A673 (cell line): ENCODE results near the gene HGF. TPM values are rescaled to one million over a fixed set of nuclear protein-coding genes. Genes with fewer than 3 reads are reported as not detected.

Source experiments
- BruUV-seq: library from RNA; stranded (reverse); fragments of 400-500 nt; replicated peaks from 2 replicates; lab custom pipeline; 2021; lab: Mats Ljungman, UMichigan
- CTCF ChIA-PET: fragments of 300-600 bp; sonication (Branson Sonifier 250); formaldehyde crosslinking; loops from one replicate; lab custom pipeline; 2022; ENCODE audit warnings: antibody characterized with exemption; lab: Charles Lee
- POLR2A ChIA-PET: fragments of 300-600 bp; sonication (Branson Sonifier 250); formaldehyde crosslinking; loops from one replicate; lab custom pipeline; 2022; ENCODE audit warnings: antibody characterized with exemption; ENCODE audit not compliant: low non-redundant PET; lab: Charles Lee
- DNase-seq: peaks from one replicate; pipeline ENCODE4 v3.0.0-alpha.2; 2015; ENCODE audit warnings: low spot score
- H3K27ac ChIP-seq: fragments of 200-600 bp; sonication (generic); 2 replicates; pipeline ENCODE4 v1.5.1; 2016; ENCODE audit warnings: mixed run types, low read depth, mild to moderate bottlenecking, mixed read lengths, antibody characterized with exemption, low read length; ENCODE audit not compliant: poor library complexity, severe bottlenecking
- H3K27me3 ChIP-seq: fragments of 200-600 bp; sonication (generic); replicated peaks from 2 replicates; pipeline ENCODE4 v1.6.1; 2017; ENCODE audit warnings: mixed run types, low read depth, mild to moderate bottlenecking, mixed read lengths, antibody characterized with exemption, low read length; ENCODE audit not compliant: insufficient read depth, poor library complexity
- H3K36me3 ChIP-seq: fragments of 200-600 bp; sonication (generic); 2 replicates; pipeline ENCODE4 v1.6.1; 2016; ENCODE audit warnings: mixed run types, mild to moderate bottlenecking, mixed read lengths, antibody characterized with exemption, low read length; ENCODE audit not compliant: insufficient read depth, poor library complexity, severe bottlenecking
- H3K4me1 ChIP-seq: fragments of 200-600 bp; sonication (generic); 2 replicates; pipeline ENCODE4 v1.6.1; 2017; ENCODE audit warnings: mixed run types, mild to moderate bottlenecking, mixed read lengths, antibody characterized with exemption, low read length; ENCODE audit not compliant: insufficient read depth, poor library complexity, severe bottlenecking
- H3K4me3 ChIP-seq: fragments of 200-600 bp; sonication (generic); 2 replicates; pipeline ENCODE4 v1.5.1; 2016; ENCODE audit warnings: low read depth, mixed run types, mild to moderate bottlenecking, mixed read lengths, low read length; ENCODE audit not compliant: poor library complexity, severe bottlenecking
- H3K9me3 ChIP-seq: fragments of 200-600 bp; sonication (generic); 2 replicates; pipeline ENCODE4 v1.6.1; 2016; ENCODE audit warnings: mixed run types, low read depth, mild to moderate bottlenecking, mixed read lengths, antibody characterized with exemption, low read length; ENCODE audit not compliant: poor library complexity, severe bottlenecking
- EZH2 ChIP-seq: fragments of 200-600 bp; sonication (generic); IDR thresholded peaks from 2 replicates; pipeline ENCODE4 v1.6.1; 2017; ENCODE audit warnings: borderline replicate concordance, low read depth, mild to moderate bottlenecking, mixed read lengths, antibody characterized with exemption, low read length; ENCODE audit not compliant: poor library complexity, severe bottlenecking
- intact Hi-C: fragments of 100-400 bp; cut with micrococcal nuclease; formaldehyde crosslinking; loops from one replicate; pipeline ENCODE4 v1.10.0; 2022; ENCODE audit not compliant: unreplicated experiment
- total RNA-seq: library from RNA; stranded (reverse); gene quantifications from 2 replicates; pipeline ENCODE4 v1.2.3, GENCODE V29; 2021
- TF ChIP-seq, protein P1 (sequence below): fragments of 300-800, 200-600 bp; sonication (generic); conservative IDR thresholded peaks from 2 replicates; pipeline ENCODE4 v1.5.1; 2017; ENCODE audit warnings: low read depth, mild to moderate bottlenecking, antibody characterized with exemption, low read length, moderate library complexity, mixed read lengths

Gene HGF
- total RNA-seq, 1 experiment from 2014 or later = not detected

GRCh38 chr7:81791568-81792518, 22.0 kb upstream of the HGF start:
- CTCF ChIA-PET = no interaction called here
- no peak for DNase-seq
- H3K9me3 ChIP-seq = no peaks in the 10 kb centered on the region

GRCh38 chr7:81790686-81791085, 20.8 kb upstream of the HGF start:
- Histone ChIP-seq H3K27ac (no peak overlapping the region), H3K27me3 (no peaks in the 10 kb centered on the region), H3K4me3 (no peak overlapping the region), H3K4me1 (peaks cover 7% of the 10 kb centered on the region), H3K36me3 (no peaks in the 10 kb centered on the region), H3K9me3 (no peaks in the 10 kb centered on the region)
- intact Hi-C loops = no loop called here
- no peak for TF ChIP-seq EZH2
- TF ChIP-seq, protein P1, sequence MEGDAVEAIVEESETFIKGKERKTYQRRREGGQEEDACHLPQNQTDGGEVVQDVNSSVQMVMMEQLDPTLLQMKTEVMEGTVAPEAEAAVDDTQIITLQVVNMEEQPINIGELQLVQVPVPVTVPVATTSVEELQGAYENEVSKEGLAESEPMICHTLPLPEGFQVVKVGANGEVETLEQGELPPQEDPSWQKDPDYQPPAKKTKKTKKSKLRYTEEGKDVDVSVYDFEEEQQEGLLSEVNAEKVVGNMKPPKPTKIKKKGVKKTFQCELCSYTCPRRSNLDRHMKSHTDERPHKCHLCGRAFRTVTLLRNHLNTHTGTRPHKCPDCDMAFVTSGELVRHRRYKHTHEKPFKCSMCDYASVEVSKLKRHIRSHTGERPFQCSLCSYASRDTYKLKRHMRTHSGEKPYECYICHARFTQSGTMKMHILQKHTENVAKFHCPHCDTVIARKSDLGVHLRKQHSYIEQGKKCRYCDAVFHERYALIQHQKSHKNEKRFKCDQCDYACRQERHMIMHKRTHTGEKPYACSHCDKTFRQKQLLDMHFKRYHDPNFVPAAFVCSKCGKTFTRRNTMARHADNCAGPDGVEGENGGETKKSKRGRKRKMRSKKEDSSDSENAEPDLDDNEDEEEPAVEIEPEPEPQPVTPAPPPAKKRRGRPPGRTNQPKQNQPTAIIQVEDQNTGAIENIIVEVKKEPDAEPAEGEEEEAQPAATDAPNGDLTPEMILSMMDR = no peak
- no peak for DNase-seq
- CTCF ChIA-PET = interaction anchor here (0.5 kb wide), 1 partner anchor 358 kb away, joined by 3 read pairs; no protein-coding TSS in a partner anchor
- no TSS peak for BruUV-seq
- POLR2A ChIA-PET = no interaction called here

More at GRCh38 chr7:81791568-81792518, 22.0 kb upstream of the HGF start:
- no TSS peak for BruUV-seq
- POLR2A ChIA-PET = no interaction called here
- Histone ChIP-seq H3K27ac (no peak overlapping the region), H3K4me1 (peaks cover 7% of the 10 kb centered on the region), H3K27me3 (no peaks in the 10 kb centered on the region), H3K4me3 (no peak overlapping the region), H3K36me3 (no peaks in the 10 kb centered on the region)
- intact Hi-C loops = no loop called here
- TF ChIP-seq, protein P1 = no peak
- no peak for TF ChIP-seq EZH2

- Histone ChIP-seq H3K4me3 (no peak overlapping the region), H3K27me3 (no peaks in the 10 kb centered on the region), H3K36me3 (no peaks in the 10 kb centered on the region), H3K27ac (no peak overlapping the region), H3K4me1 (peaks cover 7% of the 10 kb centered on the region), H3K9me3 (no peaks in the 10 kb centered on the region)
- peak; percentile 35 for DNase-seq
- BruUV-seq = no TSS peak
- CTCF ChIA-PET = interaction anchor here (0.5 kb wide), 1 partner anchor 317 kb away, joined by 11 read pairs; no protein-coding TSS in a partner anchor
- no peak for TF ChIP-seq EZH2
- TF ChIP-seq, protein P1 = no peak
- intact Hi-C loops = no loop called here
- POLR2A ChIA-PET = no interaction called here
Measured at GRCh38 chr7:81790120-81790500, 20.3 kb upstream of the HGF start.
